HG02885 (cell line): Measurements from ENCODE around the gene SELENOO.
"Not testable (repeated sequence)": the region's sequence is repeated elsewhere in the genome, so short reads cannot be mapped to it uniquely, and the experiment has no call there.

Experiments
- ATAC-seq: cut with Tn5 transposase; IDR thresholded peaks from one replicate; pipeline ENCODE4 v1.9.1; 2021; ENCODE audit warnings: mild to moderate bottlenecking; ENCODE audit not compliant: unreplicated experiment, poor library complexity

The SELENOO gene

GRCh38 chr22:50197856-50198623 lies 2.8 kb upstream of the SELENOO start:
- no peak for ATAC-seq

- ATAC-seq: no peak
Observed at GRCh38 chr22:50198624-50199017, 2.2 kb upstream of the SELENOO start.

- no peak for ATAC-seq
Observed at GRCh38 chr22:50199251-50199721, 1.5 kb upstream of the SELENOO start.

- no peak for ATAC-seq
Observed at GRCh38 chr22:50199829-50200460, 866 bp upstream of the SELENOO start.

GRCh38 chr22:50201191-50202129 lies 649 bp downstream of the SELENOO start:
- ATAC-seq: peak; percentile 29

- no peak for ATAC-seq
Observed at GRCh38 chr22:50202130-50202666, 1.4 kb downstream of the SELENOO start.

GRCh38 chr22:50203288-50203687 lies 2.5 kb downstream of the SELENOO start:
- ATAC-seq: no peak

GRCh38 chr22:50204571-50204970 lies 3.8 kb downstream of the SELENOO start:
- ATAC-seq: no peak

- ATAC-seq: not testable (repeated sequence)
Observed at GRCh38 chr22:50204998-50205397, 4.2 kb downstream of the SELENOO start.

GRCh38 chr22:50205781-50206569 lies 5.2 kb downstream of the SELENOO start:
- ATAC-seq: no peak

- no peak for ATAC-seq
Observed at GRCh38 chr22:50206599-50206998, 5.8 kb downstream of the SELENOO start.

GRCh38 chr22:50207383-50208140 lies 6.8 kb downstream of the SELENOO start:
- no peak for ATAC-seq

- no peak for ATAC-seq
Observed at GRCh38 chr22:50208430-50208938, 7.7 kb downstream of the SELENOO start.

- no peak for ATAC-seq
Observed at GRCh38 chr22:50208939-50209892, 8.4 kb downstream of the SELENOO start.

- ATAC-seq: no peak
Observed at GRCh38 chr22:50209893-50210292, 9.1 kb downstream of the SELENOO start.

- ATAC-seq: no peak
Observed at GRCh38 chr22:50210378-50211139, 9.7 kb downstream of the SELENOO start.

- ATAC-seq: no peak
Observed at GRCh38 chr22:50211147-50211546, 10.3 kb downstream of the SELENOO start.
